GM23248 (cell line): ENCODE data around the gene ARL10.

ENCODE experiments used
- EZH2 ChIP-seq: fragments of 200-600 bp; sonication (generic); IDR thresholded peaks from 2 replicates; pipeline ENCODE4 v1.6.1; 2018; ENCODE audit warnings: antibody characterized with exemption, mild to moderate bottlenecking; ENCODE audit not compliant: insufficient read depth, poor library complexity, severe bottlenecking
- EZH2phosphoT487 ChIP-seq: fragments of 200-600 bp; sonication (generic); IDR thresholded peaks from 2 replicates; pipeline ENCODE4 v1.6.1; 2018; ENCODE audit warnings: antibody characterized with exemption, moderate library complexity, mild to moderate bottlenecking, low read depth; ENCODE audit not compliant: insufficient read depth

DNA sequence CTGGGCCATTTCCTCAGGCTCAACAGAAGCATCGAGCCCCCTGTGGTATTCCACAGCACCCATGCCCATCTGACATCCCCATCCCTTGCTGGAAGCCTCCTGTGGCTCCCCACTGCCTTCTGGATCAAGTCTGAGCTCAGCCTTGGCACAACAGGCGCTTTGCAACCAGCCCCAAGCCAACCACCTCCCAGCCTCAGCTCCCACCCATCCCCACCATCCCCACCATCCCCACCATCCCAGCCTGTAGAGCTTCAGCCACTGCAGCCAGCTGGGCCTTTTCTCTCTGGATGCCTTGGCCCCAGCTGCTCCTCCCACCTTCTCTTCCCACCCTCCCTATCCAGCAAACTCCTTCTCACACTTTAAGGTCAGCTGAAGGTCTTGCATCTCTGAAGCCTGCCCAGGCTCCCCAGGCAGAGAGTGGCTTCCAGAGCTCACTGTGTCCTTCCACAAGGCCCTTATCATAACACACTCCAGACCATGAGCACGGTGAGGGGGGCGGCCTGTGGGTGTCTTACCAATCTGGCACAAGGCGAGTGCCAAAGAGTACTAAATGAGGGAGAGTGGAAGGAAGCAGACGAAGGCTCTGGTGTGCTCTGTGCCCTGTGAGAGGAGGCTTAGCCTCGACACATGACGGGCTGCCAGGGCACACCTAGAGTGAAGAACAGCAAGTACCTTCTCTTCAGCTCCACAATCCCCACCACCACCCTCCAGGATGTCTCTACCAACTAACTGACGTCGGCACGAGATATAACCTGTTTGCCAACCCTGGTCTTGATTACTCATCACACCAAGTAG is 29.8 kb downstream of the ARL10 start:
- TF ChIP-seq EZH2 (no peak), EZH2phosphoT487 (no peak)
